NCI-H524 treated with DMSO at 0.1 percent for 48 hours (cell line): ENCODE data around the gene HSD17B3.
"Not testable (repeated sequence)": the region's sequence is repeated elsewhere in the genome, so short reads cannot be mapped to it uniquely, and the experiment has no call there.

Experiments used
- DNase-seq: peaks from one replicate; lab custom pipeline; 2025; lab: John Stamatoyannopoulos, UW

HSD17B3 gene

DNA sequence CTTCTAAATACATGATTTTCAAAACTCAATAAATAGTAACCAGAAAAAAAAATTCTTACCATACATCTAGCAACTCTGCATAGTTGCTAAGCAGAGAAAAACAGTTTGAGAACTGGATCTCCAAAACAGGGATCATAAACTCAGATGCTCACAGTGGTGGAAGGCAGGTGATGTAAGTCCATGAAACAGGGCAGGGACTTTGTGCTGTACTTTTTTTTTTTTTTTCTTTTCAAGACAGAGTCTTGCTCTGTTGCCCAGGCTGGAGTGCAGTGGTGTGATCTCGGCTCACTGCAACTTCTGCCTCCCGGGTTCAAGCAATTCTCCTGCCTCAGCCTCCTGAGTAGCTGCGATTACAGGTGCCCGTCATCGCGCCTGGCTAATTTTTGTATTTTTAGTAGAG, 5.0 kb upstream of the HSD17B3 start:
- not testable (repeated sequence) for DNase-seq

DNA sequence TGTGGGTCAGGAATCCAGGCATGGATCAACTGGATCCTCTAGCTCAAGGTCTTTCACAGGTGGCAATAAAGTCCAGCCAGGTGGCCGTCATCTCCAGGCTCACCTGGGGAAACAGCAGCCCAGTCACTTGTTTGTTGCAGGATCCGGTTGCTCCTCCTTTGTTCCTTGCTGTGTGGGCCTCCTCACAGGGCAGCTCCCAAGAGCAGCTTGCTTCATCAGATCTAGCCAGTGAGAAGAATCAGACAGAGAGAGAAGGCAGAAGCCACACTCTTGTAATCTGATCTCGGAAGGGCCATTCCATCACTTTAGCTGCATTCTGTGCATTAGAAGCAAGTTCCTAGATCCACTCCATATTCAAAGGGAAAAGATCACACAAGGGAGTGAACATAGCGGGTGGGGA, 3.2 kb upstream of the HSD17B3 start:
- no peak for DNase-seq

DNA sequence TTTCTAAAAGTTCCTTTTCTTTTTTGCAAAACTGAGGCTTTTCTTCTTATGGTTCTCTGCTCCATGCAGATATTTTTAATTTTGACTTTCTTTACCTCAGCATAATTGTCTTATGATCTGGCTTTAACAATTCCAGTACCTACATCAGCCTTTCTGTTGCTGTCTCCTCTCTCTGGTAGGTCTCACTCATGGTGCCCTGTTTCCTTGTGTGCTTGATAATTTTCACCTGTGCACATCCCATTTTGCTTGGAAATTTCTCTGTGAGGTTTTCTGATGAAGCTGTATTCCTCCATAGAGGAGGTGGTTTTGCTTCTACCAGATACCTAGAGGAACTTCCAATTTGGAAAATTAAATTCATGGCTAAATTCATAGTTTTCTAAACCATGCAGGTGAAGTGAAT, 2.3 kb upstream of the HSD17B3 start:
- no peak for DNase-seq

DNA sequence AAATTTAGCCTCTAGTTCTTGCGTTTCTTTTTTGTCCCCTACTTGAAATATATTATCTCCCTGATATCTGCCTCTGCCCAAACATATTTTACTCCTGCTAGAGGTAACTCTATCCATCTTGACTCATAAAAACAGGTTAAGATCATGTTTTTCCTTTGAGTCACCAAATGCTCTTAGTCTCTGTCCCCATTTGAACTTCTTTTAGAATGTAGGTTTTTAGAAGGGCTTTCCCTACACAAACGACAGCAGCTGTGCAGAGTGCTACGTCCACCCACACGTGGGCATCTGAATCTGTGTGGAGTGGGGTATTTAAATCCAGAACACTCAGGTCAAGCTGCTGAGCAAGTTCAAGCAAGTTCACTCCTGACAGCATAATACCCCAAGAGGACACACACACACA, 2.2 kb downstream of the HSD17B3 start:
- DNase-seq: no peak

DNA sequence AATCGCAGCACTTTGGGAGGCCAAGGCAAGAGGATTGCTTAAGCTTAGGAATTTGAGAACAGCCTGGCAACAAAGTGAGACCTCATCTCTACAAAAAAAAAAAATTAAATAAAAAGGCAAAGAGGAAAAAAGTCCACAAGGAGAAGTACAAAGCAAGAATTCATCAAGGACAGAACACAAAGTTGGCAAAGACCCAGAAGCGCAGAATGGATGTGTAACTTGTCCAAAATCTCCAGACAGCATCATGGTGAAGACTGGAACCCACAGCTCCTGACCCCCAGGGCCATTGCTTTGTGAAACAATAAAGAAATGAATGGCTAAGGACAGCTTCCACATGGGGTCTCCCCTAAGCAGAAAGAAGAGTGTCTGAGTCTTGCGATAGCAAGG, 7.8 kb downstream of the HSD17B3 start:
- no peak for DNase-seq

DNA sequence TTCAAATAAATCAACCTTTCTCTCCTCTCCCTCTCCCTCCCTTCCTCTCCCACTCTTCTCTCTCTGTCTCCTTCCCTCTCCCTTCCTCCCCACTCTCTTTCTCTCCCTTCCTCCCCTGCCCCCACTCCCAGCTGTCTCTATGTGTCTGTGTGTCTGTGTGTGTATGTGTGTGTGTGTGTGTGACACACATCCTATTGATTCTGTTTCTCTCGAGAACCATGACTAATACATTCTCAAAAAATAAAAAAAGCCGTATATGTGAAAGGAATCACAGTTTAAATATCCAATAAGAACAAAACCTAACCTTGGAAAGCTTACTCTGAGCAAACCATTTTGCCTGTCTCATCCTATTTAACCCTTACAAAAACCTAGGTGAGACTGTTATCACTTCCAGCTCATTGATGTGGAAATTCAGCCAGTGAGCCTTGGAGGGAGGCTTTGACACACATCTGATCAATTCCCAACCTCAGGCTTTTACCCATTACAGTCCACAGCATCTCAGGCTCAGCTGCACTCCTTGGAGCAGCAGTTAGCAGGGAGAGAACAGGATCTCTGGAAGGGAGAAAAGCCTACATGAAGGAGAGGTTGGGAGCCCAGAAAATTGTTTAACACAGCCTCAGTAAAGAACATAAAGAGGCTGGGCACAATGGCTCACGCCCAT, 8.3 kb downstream of the HSD17B3 start:
- DNase-seq: no peak

DNA sequence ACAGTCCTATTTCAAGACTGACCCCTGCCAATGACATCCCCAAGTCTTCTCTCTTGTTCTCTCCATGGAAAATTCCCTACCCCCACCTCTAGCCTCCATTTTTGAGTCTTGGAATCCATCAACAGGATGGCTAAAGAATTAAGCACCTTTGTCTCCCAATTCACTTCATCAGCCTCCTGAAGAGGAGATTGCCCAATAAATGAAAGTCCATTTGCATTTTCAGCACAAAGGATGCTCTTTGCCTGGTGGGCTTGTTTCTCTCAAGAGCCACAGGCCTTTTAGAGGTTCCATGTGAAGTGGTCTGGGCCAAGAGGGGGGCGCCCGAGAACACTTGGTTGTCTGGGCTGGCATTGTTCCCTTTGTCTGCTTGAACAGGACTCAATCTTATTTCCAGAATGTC, 12.6 kb downstream of the HSD17B3 start:
- no peak for DNase-seq

DNA sequence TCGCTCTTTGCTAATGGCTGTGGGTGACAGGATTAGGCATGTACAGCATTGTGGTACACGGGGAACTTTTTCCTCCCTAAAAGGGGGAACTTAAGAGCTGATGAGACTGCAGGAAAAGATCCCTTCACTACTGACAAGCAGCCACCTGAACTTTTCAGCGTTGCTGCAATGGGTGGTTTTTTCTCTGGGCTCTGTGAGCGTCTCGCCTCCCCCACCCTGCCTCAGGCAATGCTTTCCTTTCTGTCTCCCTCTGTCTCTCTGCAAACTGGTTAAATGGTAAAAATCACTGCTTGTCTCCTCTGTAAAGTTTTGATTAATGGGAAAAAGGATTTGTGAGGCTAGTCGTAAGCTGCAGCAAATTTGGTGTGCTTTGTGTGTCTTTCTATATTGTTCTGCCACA, 20.3 kb downstream of the HSD17B3 start:
- no peak for DNase-seq

DNA sequence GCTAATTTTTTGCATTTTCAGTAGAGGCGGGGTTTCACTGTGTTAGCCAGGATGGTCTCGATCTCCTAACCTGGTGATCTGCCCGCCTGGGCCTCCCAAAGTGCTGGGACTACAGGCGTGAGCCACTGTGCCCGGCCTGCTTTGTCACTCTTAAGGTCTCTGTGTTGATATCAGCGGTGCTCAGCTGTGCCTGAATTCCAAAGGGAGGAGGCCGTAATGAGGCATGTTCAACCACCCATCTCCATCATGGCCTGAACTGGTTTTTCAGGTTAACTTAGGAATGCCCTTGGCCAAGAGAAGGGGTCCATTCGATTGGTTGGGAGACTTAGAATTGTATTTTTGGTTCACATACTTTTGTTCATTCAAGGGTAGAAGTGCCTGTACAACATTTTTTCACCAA, 22.0 kb downstream of the HSD17B3 start:
- DNase-seq: no peak

DNA sequence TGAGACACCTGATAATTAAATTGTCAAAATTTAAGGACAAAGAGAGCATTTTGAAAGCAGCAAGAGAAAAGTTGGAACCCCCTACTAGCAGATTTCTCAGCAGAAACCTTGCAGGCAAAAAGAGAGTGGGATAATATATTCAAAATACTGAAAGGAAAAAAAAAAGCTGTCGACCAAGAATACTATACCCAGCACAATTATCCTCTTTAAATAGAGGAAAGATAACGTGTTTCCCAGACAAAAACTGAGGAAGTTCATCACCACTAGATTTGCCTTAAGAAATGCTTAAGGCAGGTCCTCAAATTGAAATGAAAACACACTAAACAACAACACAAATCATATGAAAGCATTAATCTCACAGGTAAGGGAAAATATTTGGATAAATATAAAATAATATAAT, 27.0 kb downstream of the HSD17B3 start:
- no peak for DNase-seq

DNA sequence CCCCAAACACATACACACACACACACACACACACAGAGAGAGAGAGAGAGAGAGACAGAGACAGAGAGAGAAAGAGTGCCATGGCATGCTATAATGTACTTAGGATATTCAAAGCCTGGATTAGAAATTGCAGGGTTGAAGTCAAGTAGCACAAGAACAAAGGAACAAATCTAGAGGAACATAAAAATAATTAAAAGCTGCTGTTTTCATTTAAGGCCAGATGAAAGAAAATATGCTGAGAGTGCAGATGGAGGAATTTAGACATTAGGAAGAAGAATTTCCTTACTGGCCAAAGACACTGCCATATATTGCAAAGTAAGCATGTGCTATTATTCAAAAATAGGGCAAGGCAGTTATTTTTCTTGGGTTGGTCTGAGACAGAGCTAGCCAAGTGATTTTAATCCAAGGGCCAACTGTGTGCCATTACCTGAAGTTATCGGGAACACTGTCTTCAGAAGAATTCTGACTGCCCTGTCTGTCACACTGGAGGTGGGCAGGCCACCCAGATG, 31.7 kb downstream of the HSD17B3 start:
- DNase-seq: no peak

DNA sequence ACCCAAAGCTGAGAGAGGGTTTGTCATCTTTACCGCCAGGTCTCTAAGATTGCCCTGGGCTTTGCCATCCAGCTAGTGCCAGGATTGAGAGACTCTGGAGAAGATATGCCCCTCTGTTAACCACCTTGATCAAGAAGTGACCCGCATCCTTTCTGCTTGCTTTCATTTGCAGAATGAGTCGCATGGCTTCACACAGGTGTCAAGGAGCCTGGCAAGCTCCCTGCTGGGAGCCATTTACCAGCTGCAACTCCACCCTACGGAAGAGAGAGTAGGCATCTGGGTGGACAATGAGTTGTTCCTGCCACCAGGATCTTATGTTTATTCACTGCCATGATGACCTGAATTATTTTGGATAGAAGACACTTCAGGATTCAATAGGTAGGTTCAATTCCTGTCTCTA, 43.0 kb downstream of the HSD17B3 start:
- DNase-seq: no peak

DNA sequence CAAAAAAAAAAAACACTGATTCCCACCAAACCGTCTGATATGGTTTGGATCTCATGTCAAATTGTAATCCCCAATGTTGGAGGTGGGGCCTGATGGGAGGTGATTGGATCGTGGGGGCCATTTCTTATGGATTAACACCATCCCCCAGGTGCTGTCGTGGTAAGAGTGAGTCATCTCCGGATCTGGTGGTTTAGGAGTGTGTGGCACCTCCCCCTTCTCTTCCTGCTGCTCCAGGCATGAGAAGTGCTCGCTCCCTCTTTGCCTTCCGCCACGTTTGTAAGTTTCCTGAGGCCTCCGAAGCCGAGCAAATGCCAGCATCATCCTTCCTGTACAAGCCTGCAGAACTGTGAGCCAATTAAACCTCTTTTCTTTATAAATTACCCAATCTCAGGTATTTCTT, 45.2 kb downstream of the HSD17B3 start:
- no peak for DNase-seq

DNA sequence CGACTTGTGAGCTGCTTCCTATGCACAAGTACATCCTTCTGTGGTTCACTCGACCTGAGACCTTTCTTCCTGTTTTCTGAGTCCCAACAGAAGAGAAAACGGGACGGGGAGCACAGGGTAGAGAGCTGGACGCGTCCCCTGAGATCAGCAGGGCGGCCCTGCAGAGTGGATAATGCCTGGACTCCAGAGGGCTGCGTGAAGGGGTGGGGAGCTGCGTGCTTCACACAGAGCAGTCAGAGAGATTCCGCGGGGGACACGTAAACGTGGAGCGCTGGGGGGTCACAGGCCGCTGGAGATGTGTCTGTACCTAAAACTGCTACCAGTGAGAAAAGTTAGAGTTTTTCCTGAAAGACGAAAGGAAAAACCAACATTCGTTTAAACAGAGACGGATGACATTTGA, 46.3 kb downstream of the HSD17B3 start:
- no peak for DNase-seq

DNA sequence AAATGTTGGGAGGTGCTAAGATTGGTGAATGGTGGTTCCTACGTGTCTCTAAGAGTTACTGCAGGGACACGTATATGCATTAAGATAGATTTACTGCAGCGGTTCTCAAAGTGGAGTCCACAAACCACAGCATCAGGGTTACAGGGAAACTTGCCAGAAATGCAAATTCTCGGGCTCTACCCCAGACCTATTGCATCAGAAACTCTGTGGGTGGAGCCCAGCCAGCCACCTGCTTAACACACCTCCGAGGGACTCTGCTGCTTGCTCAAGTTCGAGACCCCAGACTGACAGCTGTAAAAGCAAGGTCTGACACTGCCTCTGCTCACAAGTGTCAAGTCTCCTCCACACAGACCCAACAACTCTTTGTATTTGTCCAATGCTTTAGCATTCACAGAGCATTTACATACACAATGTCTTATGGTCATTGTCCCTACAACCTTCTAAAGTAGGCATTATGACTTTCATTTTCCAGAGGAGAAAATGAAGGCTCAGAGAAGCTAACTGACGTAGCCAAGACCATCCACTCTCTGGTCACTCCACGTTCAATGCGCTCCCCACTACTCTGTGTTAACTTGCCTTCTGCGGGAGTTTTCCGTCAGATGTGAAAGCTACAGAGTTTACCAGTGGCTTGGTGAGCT, 48.8 kb downstream of the HSD17B3 start:
- DNase-seq: no peak

DNA sequence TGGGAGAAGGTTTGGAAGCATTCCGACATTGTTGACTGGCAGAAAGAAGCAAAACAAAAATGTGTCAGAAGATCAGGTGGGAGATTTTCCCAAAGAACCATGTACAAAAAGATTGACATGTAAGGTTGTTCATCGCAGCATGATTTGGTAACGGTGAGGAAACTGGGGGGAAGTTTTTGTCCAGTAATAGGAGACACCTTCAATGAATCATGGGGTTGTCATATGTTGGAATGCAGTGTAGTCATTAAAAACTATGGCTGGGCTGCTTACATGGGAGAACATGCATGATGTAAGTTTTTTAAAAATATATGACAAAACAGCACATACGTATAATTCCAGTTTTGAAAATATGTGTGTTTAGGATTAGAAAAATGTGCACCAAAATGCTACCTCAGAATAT, 50.5 kb downstream of the HSD17B3 start:
- DNase-seq: no peak

DNA sequence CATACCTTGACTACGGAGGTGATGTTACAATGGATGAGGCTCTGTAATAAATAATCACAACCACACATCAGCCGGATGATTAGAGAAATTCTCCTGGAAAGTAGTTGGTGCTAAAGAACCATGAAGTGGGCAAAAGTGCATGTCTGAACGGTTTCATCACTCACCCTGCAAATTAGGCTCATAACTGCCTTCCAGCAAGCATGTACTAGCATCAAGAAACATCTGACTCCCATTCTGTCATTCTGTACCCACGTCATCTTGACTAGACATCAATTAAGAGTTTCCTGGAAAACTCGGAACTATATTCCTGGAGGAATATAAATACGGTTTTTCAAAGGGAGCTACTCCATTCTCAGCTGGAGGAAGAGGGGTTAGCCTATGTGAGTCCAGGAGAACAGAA, 52.2 kb downstream of the HSD17B3 start:
- DNase-seq: no peak

DNA sequence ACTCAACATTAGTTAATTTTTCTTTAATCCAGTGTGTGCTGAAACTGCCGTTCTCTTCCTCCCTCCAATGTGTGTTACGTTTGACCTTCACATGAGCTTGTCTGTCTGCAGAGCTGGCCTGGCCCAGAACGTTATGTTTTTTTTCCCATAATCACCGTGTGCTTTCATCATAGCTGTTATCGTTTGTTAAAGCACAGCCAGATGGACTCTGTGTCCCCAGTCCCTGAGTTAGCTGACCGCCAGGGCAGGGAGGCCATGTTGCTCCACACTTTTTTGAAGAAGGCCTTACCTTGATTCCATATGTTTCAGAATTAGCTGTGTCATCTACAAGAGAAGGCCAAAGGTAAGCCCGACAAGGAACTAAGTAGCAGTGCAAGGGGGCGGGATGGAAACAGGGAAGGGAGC, 55.7 kb downstream of the HSD17B3 start:
- no peak for DNase-seq

DNA sequence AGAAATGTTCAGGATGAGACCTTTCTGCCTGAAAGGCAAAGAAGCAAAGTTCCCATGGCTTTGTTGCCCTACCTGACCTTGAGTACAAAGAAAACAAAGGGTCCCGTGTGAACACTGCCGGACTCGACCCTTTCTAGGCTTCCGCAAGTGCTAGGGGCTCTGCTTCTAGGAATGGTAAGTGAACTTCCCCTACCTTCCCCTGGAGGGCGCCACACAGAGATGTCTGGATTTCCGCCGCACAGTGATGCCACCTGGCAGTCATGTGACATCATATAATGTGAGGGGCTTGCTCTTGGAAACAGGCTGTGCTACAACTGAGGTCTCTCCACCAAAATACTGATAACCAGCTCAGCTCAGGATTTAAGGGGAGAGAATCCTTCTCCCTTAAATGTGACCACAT, 56.6 kb downstream of the HSD17B3 start:
- no peak for DNase-seq

DNA sequence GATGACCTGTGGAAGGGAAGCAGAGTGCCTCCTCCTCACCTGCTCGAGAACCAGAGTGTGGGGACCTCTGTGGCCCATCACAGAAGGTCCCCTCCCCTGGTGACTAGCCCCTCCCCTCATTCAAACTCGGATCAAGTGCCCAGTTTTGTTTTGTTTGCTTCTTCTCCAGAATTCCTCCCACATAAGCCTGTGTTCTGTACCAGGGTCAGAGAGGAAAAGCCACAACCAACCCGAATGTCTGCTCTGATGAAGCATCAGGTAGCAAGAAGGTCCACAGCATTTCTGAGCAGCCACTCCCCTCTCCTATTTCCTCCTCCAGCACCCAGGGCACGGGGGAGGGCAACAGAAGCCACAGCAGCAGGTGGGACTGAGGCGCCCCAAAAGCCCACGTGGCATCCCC, 58.2 kb downstream of the HSD17B3 start:
- DNase-seq: no peak

DNA sequence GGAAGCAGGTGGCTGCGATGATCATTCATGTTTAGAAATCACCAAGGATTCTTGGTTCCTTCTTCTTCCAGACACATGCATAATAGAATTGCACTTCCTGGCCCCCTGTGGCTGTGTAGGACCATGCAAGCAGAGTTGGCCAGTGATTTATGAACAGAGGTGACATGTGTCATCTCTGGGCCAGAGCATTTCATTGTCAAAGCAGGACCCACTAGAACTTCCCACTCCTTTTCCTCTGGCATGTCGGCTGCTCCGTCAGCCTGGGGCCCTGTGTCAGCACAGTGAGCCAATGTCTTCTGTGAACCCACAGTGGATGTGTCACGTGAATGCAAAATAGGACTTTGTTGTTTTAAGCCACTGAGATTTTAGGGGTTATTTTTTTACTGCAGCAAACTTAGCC, 59.2 kb downstream of the HSD17B3 start:
- no peak for DNase-seq

DNA sequence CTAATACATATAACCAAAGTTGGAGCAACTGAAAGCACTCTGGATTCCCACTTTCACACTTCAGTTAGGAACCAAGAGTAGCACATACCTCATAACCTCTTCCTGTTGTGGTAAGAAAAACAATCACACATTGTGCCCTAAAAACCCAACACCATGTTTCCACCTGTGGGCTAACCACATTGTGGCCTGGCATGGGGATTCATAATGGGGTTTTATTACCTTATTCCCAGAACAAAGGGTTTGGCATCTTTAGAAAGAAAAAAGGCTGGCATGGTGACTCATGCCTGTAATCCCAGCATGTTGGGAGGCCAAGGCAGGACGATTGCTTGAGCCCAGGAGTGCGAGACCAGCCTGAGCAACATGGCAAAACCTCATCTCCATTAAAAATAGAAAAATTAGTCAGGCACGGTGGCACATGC, 60.6 kb downstream of the HSD17B3 start:
- no peak for DNase-seq

DNA sequence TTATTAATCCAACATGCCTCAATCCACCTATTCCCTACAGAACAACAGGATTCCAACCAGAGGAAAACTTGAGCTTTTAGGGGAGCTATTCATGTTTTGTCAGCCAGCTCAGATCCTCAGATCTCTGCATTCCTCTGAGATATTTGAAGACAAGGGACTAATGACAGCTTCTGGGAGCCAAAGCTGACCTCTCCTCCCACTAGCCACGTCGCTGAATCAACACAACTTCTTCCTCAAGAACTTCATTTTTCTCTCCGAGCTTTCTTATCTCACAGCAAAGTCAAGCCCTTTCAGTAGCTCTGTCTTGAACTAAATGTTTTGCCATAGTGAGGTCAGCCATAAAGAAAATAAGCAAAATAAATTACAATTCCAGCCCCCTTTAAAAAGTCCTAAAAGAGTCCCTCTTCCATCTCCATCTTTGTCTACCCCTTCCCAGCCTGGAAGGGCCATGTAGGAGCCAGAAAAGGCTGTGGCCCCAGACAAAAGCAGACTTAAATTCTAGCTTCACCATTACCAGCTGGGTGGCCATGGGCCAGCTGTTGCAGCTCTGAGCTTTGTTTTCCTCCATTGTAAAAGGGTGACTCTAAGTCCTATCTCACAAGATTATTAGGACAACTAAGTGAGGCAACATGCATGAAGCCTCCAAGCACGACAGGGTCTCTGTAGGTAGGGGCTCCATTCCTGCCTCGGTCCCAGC, 65.0 kb downstream of the HSD17B3 start:
- no peak for DNase-seq
